Measurements from ENCODE around the gene TRAK2.

TRAK2 gene

DNA sequence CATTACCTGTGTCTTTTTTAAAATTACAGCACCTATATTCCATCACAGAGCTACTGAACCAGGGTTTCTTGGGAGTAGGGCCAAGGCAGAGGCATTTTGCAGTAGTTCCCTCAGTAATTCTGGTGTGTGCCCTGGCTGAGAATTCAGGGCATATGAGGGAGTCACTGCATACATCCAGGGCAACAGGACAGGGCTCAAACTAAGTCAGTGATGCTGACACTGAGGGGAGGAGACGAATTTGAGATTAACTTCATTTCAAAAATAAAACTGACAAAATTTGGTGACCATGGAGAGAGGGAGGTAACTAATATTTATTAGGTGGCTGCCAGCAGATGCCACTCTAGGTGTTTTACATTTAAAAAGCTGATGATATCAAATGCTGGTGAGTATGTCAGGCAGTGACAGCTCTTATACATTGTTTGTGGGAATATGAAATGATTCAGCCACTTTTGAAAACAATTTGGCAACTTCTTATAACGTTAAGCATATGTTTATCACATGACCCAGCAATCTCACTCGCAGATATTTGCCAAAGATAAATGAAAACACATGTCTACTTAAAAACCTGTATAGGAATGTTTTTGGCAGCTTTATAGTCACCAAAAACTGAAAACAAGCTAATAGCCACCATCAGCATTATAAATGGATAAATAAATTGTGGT, 20.6 kb upstream of the TRAK2 start:
- DNase-seq (ENCODE audit: low read depth, low spot score), result peak; percentile 60
- Histone ChIP-seq H3K27ac (peak overlapping the region; percentile 84), H3K36me3 (ENCODE audit: insufficient read depth, low read length) (peaks cover 14% of the 10 kb centered on the region; the same call in 1 of the 2 replicates)

DNA sequence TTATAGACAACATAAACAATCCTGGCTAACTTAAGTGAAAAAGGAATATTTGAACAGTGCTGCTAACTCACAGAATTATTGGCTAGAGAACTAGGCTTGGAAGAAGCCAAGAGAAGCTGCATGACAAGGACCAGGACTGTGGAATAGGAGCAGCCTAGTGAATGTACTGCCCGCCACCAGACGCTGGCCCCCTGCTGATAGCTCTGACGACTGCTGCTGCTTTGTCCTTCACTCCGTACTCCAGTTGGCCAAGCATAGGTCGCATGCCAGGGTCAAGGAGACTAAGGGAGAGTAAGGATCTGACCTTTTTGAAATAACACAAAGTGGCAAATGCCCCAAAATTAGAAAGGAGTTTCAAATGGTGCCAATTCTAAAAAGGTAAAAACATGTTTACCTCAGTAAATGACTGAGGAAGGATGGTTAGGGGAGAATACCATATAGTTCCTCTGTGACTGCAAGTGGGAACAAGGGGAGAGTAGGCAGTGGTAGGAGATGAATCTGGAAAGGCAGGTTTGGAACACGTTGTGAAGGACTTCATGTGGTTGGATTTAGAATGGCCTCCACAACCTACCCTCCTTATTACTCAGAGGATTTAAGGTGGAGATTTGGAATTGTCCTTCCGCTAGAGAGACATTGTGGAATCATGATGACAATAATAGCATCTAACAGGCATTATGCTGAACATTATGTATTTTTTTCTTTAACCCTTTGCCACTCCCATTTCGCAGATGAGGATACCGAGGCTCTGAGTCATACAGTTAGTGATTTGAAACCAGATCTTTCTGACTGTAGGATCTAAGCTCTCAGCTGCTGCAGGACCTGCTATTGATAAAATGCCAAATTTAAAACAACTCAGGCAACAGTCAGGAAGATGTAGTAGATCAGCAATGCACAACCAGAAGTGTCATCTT, 19.8 kb upstream of the TRAK2 start:
- Histone ChIP-seq H3K9ac (ENCODE audit: insufficient read length) (no peak overlapping the region), H3K27ac (peak overlapping the region; percentile 84), H3K4me3 (no peak overlapping the region), H3K36me3 (ENCODE audit: insufficient read depth, low read length) (peaks cover 14% of the 10 kb centered on the region; the same call in 1 of the 2 replicates), H3K9me3 (ENCODE audit: low read depth, low read length) (no peaks in the 10 kb centered on the region)
- no peak for TF ChIP-seq FOXP2 (optimal IDR thresholded peaks at IDR 0.05; ENCODE audit: control extremely low read depth, extremely low read length, insufficient read depth)
- no peak for TF ChIP-seq POLR2AphosphoS5 (IDR thresholded peaks at IDR 0.05; ENCODE audit: borderline replicate concordance, low read depth, low read length)
- no peak for TF ChIP-seq EZH2 (IDR thresholded peaks at IDR 0.05)
- no peak for DNase-seq (ENCODE audit: low read depth, low spot score)

More for the DNA sequence above, 20.6 kb upstream of the TRAK2 start:
- no peaks in the 10 kb centered on the region for H3K9me3 ChIP-seq (ENCODE audit: low read depth, low read length)
- H3K4me3 ChIP-seq, result peak overlapping the region; percentile 65
- TF ChIP-seq POLR2AphosphoS5 (IDR thresholded peaks at IDR 0.05; ENCODE audit: borderline replicate concordance, low read depth, low read length), result no peak
- no peak for TF ChIP-seq EZH2 (IDR thresholded peaks at IDR 0.05)
- no peak for TF ChIP-seq FOXP2 (optimal IDR thresholded peaks at IDR 0.05; ENCODE audit: control extremely low read depth, extremely low read length, insufficient read depth)
- H3K9ac ChIP-seq (ENCODE audit: insufficient read length), result peak overlapping the region; percentile 29

DNA sequence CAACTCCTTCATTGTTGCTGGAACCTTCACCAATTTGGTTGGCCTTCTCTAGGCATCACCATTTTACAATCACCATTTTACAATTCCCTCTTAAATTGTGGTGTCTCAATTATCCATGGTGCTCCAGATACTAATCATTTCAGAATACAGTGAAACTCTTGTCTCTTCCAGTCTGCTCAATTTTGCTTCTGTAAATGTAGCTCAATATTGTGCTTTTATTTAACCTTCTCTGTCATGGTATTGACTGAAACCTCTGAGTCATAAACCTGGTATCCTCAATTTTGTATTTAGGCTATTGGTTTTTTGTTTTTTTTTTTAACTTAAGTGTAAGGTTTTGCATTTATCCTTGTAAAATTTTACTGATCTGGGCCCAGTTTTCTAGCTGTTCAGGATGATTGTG, 16.4 kb upstream of the TRAK2 start:
- Histone ChIP-seq H3K36me3 (ENCODE audit: insufficient read depth, low read length) (no peaks in the 10 kb centered on the region), H3K4me3 (no peak overlapping the region), H3K9ac (ENCODE audit: insufficient read length) (no peak overlapping the region), H3K27ac (no peak overlapping the region), H3K9me3 (ENCODE audit: low read depth, low read length) (no peaks in the 10 kb centered on the region)
- no peak for DNase-seq (ENCODE audit: low read depth, low spot score)
- no peak for TF ChIP-seq EZH2 (IDR thresholded peaks at IDR 0.05)
- TF ChIP-seq POLR2AphosphoS5 (IDR thresholded peaks at IDR 0.05; ENCODE audit: borderline replicate concordance, low read depth, low read length), result no peak
- no peak for TF ChIP-seq FOXP2 (optimal IDR thresholded peaks at IDR 0.05; ENCODE audit: control extremely low read depth, extremely low read length, insufficient read depth)

DNA sequence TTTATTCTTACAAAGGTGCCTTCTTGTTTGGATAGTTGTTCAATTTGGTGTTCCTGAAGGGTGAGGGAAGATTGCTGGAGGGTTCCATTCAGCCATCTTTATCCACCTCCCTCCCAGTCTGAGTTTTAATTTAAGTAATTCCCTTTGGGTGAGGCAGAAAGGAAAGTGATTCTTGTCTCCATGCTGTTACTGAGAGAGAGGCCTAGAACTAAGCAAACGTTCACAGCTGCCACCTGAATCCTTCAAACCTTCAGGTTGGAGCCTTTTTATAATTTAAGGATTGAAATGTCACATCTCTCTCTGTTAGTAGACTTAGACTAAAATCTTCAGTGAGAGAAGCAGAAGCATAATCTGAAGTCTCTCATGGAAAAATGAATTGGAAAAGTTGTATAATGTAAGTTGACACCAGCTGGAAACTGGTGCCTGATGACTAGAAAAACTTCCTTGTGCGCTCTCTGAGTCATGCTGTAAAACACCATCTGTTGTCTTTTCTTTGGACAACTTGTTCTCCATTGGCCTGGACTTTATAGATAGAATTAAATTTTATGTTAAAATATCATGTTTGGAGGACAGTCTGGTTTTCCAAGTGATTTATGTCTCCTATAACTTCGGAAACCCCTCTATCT, 14.9 kb upstream of the TRAK2 start:
- TF ChIP-seq POLR2AphosphoS5 (IDR thresholded peaks at IDR 0.05; ENCODE audit: borderline replicate concordance, low read depth, low read length) (no peak), FOXP2 (optimal IDR thresholded peaks at IDR 0.05; ENCODE audit: control extremely low read depth, extremely low read length, insufficient read depth) (no peak), EZH2 (IDR thresholded peaks at IDR 0.05) (no peak)
- H3K9me3 ChIP-seq (ENCODE audit: low read depth, low read length), result peaks cover 7% of the 10 kb centered on the region; the same call in 1 of the 2 replicates
- no peak for DNase-seq (ENCODE audit: low read depth, low spot score)
- H3K4me3 ChIP-seq, result no peak overlapping the region
- H3K27ac ChIP-seq, result no peak overlapping the region
- H3K36me3 ChIP-seq (ENCODE audit: insufficient read depth, low read length), result no peaks in the 10 kb centered on the region
- H3K9ac ChIP-seq (ENCODE audit: insufficient read length), result no peak overlapping the region

DNA sequence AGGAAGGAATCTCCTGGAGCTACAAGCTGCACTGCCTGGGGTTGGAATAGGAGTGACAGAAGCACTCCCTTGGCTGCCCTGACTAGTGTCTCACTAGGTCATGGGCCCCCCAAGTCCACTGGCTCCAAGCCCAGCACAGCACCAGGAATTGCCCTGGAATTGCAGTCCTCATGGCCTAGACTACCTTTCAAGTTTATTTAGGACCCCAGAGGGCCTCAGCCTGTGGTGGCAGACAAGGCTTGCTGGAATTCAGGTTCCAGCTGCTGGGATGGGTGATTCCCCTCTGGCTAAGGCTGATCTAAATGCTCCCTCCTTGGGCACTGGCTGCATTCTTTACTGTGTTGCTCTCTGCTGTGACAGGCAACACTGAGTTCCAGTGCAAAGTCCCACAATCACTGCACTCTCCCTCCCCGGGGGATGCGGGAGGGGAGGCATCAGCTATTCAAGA, 14.3 kb upstream of the TRAK2 start:
- Histone ChIP-seq H3K9ac (ENCODE audit: insufficient read length) (no peak overlapping the region), H3K36me3 (ENCODE audit: insufficient read depth, low read length) (peaks cover 2% of the 10 kb centered on the region; the same call in 1 of the 2 replicates)

DNA sequence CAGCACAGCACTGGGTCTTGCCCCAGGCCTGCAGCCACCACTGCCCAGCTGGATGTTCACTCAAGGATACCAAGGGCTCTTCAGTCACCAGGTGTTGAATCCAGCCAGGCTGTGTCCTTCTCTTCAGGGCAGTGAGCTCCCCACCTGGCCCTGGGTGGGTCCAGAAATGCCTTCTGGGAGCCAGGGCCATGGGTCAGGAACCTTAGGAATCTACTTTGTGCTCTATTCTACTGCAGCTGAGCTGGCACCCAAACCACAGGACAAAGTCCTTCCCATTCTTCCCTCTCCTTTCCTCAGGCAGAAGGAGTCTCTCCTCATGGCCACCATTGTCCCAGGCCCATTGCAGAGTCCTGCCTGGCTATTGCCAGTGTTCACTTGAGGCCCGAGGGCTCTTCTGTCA, 13.3 kb upstream of the TRAK2 start:
- H3K4me3 ChIP-seq, result no peak overlapping the region
- no peak for DNase-seq (ENCODE audit: low read depth, low spot score)
- no peak for TF ChIP-seq FOXP2 (optimal IDR thresholded peaks at IDR 0.05; ENCODE audit: control extremely low read depth, extremely low read length, insufficient read depth)
- no peak for TF ChIP-seq POLR2AphosphoS5 (IDR thresholded peaks at IDR 0.05; ENCODE audit: borderline replicate concordance, low read depth, low read length)
- TF ChIP-seq EZH2 (IDR thresholded peaks at IDR 0.05), result no peak
- H3K9ac ChIP-seq (ENCODE audit: insufficient read length), result no peak overlapping the region
- H3K36me3 ChIP-seq (ENCODE audit: insufficient read depth, low read length), result peaks cover 5% of the 10 kb centered on the region; the same call in 1 of the 2 replicates
- H3K27ac ChIP-seq, result no peak overlapping the region
- peaks cover 10% of the 10 kb centered on the region; the same call in 1 of the 2 replicates for H3K9me3 ChIP-seq (ENCODE audit: low read depth, low read length)

More for the DNA sequence above, 14.3 kb upstream of the TRAK2 start:
- no peak for TF ChIP-seq EZH2 (IDR thresholded peaks at IDR 0.05)
- Histone ChIP-seq H3K9me3 (ENCODE audit: low read depth, low read length) (peaks cover 8% of the 10 kb centered on the region; the same call in 1 of the 2 replicates), H3K27ac (no peak overlapping the region), H3K4me3 (no peak overlapping the region)
- no peak for DNase-seq (ENCODE audit: low read depth, low spot score)

DNA sequence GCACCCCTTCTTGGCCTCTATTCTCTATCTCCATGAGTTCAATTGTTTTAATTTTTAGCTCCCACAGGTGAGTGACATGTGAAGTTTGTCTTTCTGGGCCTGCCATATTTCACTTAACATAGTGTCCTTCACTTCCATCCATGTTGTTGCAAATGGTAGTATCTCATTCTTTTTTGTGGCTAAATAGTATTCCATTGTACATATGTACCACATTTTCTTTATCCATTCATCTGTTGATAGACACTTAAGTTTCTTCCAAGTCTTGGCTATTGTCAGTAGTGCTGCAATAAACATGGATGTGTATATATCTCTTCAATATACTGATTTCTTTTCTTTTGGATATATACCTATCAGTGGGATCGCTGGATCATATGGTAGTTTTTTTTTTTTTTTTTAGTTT, 9.3 kb upstream of the TRAK2 start:
- no peak overlapping the region for H3K27ac ChIP-seq
- no peak overlapping the region for H3K4me3 ChIP-seq
- H3K36me3 ChIP-seq (ENCODE audit: insufficient read depth, low read length), result peaks cover 5% of the 10 kb centered on the region; the same call in 1 of the 2 replicates
- no peak overlapping the region for H3K9ac ChIP-seq (ENCODE audit: insufficient read length)
- H3K9me3 ChIP-seq (ENCODE audit: low read depth, low read length), result peaks cover 10% of the 10 kb centered on the region; the same call in 1 of the 2 replicates
- TF ChIP-seq POLR2AphosphoS5 (IDR thresholded peaks at IDR 0.05; ENCODE audit: borderline replicate concordance, low read depth, low read length), result no peak
- no peak for TF ChIP-seq EZH2 (IDR thresholded peaks at IDR 0.05)
- no peak for TF ChIP-seq FOXP2 (optimal IDR thresholded peaks at IDR 0.05; ENCODE audit: control extremely low read depth, extremely low read length, insufficient read depth)
- no peak for DNase-seq (ENCODE audit: low read depth, low spot score)

DNA sequence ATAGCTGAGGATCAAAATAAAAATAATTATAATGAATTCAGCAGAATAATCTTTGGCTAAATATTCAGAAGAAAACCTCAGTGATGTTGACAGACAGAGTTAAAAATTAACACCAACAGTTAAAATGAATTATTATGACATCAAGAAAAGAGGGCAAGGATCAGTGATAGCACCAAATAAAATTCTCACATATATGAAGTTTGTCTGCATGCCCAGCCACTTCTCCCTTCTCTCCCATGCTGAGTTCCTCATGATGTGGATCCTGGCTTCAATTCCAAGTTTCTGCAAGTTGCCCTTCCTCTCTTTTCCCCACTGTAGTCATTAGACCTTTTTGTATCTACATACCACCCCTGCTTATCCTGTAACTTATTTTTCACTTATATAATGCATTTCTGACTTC, 7.1 kb upstream of the TRAK2 start:
- Histone ChIP-seq H3K27ac (no peak overlapping the region), H3K4me3 (no peak overlapping the region), H3K9me3 (ENCODE audit: low read depth, low read length) (peaks cover 10% of the 10 kb centered on the region; the same call in 1 of the 2 replicates), H3K9ac (ENCODE audit: insufficient read length) (no peak overlapping the region), H3K36me3 (ENCODE audit: insufficient read depth, low read length) (peaks cover 5% of the 10 kb centered on the region; the same call in 1 of the 2 replicates)
- DNase-seq (ENCODE audit: low read depth, low spot score), result no peak
- TF ChIP-seq FOXP2 (optimal IDR thresholded peaks at IDR 0.05; ENCODE audit: control extremely low read depth, extremely low read length, insufficient read depth) (no peak), POLR2AphosphoS5 (IDR thresholded peaks at IDR 0.05; ENCODE audit: borderline replicate concordance, low read depth, low read length) (no peak), EZH2 (IDR thresholded peaks at IDR 0.05) (no peak)

Measured in SK-N-MC (cell line).